HepG2 (cell line): ENCODE measurements around the gene TP53AIP1.

Experiments used
- DPF2 ChIP-seq: sonication (generic); formaldehyde crosslinking; IDR thresholded peaks from 2 replicates; pipeline ENCODE4 v1.4.0; 2020; ENCODE audit warnings: mild to moderate bottlenecking, low read depth, missing genetic modification reagents, borderline replicate concordance
- ESRRA ChIP-seq: sonication (generic); formaldehyde crosslinking; IDR thresholded peaks from 2 replicates; pipeline ENCODE4 v1.5.1; 2020; ENCODE audit warnings: mild to moderate bottlenecking, low read depth, missing genetic modification reagents
- EZH2 ChIP-seq: conservative IDR thresholded peaks from 2 replicates; pipeline ENCODE4 v1.6.1; 2012; ENCODE audit warnings: mild to moderate bottlenecking, low read depth, low read length, moderate library complexity
- KAT2B ChIP-seq: fragments of 150-350 bp; IDR thresholded peaks from 2 replicates; pipeline ENCODE4 v1.6.1; 2014; ENCODE audit warnings: low read depth, low read length, borderline replicate concordance
- POLR2A ChIP-seq, 2 experiments: IDR thresholded peaks; 2 replicates each; pipeline ENCODE4 v1.6.1; 2011; ENCODE audit warnings: low read depth in 2 of 2, low read length in 2 of 2, mild to moderate bottlenecking in 1 of 2, moderate library complexity in 1 of 2; ENCODE audit not compliant: insufficient read depth in 1 of 2
- TARDBP ChIP-seq: sonication (generic); formaldehyde crosslinking; IDR thresholded peaks from 2 replicates; pipeline ENCODE4 v1.8.0; 2022; ENCODE audit warnings: mild to moderate bottlenecking, missing genetic modification reagents
- ZNF367 ChIP-seq: sonication (generic); formaldehyde crosslinking; IDR thresholded peaks from 2 replicates; pipeline ENCODE4 v1.4.0; 2020; ENCODE audit warnings: missing genetic modification reagents, borderline replicate concordance
- TF ChIP-seq, protein P1 (sequence below): sonication (generic); formaldehyde crosslinking; IDR thresholded peaks from 2 replicates; pipeline ENCODE4 v1.5.0; 2020; ENCODE audit warnings: mild to moderate bottlenecking, missing genetic modification reagents, moderate library complexity
- TF ChIP-seq, protein P2 (sequence below): IDR thresholded peaks from 2 replicates; pipeline ENCODE4 v1.6.1; 2012; ENCODE audit warnings: inconsistent platforms

DNA sequence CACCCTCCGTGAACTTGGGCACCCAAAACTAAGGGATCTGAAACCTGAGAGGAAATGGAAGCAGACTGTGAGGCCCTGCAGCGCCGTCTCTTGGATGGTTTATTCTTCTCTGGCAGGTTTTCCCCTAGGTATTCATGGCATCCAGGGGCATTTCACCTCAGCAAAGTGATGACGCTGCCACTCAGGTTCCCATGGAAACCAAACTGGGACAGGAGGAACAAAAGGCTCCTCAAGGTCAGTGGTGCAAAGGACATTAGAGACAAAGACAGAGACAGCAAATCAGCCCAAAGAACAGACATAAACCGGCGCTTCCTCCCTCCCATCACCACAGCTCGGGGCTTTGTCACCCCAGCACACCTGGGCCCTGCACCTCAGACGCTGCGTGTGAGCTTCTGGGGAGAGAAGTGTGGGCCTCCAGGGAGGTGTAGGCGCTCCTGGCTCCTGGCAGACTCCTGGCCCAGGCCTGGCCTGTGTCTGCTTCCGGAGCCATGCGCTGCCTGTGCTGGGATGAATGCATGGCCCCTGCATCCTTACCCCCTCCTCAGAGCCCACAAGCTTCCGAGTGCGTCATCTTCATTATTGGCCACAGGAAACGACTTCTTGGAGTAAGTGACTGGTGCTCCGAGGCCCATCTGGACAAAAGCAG is 5.9 kb downstream of the TP53AIP1 start:
- no peak for TF ChIP-seq POLR2A (IDR thresholded peaks at IDR 0.05; ENCODE audit: insufficient read depth in 1 of 2, low read depth in 2 of 2, low read length in 2 of 2)
- no peak for TF ChIP-seq EZH2
- no peak for TF ChIP-seq ESRRA (CRISPR knock-in tag)
- TF ChIP-seq, protein P1, sequence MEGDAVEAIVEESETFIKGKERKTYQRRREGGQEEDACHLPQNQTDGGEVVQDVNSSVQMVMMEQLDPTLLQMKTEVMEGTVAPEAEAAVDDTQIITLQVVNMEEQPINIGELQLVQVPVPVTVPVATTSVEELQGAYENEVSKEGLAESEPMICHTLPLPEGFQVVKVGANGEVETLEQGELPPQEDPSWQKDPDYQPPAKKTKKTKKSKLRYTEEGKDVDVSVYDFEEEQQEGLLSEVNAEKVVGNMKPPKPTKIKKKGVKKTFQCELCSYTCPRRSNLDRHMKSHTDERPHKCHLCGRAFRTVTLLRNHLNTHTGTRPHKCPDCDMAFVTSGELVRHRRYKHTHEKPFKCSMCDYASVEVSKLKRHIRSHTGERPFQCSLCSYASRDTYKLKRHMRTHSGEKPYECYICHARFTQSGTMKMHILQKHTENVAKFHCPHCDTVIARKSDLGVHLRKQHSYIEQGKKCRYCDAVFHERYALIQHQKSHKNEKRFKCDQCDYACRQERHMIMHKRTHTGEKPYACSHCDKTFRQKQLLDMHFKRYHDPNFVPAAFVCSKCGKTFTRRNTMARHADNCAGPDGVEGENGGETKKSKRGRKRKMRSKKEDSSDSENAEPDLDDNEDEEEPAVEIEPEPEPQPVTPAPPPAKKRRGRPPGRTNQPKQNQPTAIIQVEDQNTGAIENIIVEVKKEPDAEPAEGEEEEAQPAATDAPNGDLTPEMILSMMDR = no peak
- TF ChIP-seq DPF2 = no peak
- no peak for TF ChIP-seq TARDBP (CRISPR knock-in tag)
- TF ChIP-seq, protein P2, sequence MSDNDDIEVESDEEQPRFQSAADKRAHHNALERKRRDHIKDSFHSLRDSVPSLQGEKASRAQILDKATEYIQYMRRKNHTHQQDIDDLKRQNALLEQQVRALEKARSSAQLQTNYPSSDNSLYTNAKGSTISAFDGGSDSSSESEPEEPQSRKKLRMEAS = no peak
- TF ChIP-seq ZNF367 = no peak
- TF ChIP-seq KAT2B = no peak
